ENCODE measurements around the gene RASAL2. TPM values are rescaled to one million over a fixed set of nuclear protein-coding genes. Genes with fewer than 3 reads are reported as not detected.

RASAL2 gene
- total RNA-seq, 1 experiment from 2014 or later = 22.2 TPM

- H4K8ac ChIP-seq (replicated peaks; ENCODE audit: insufficient read length, low read depth, low read length) = no peak overlapping the region
- no CpG with 5 or more reads among the region's 3 CpGs for WGBS (ENCODE audit: extremely low coverage, insufficient read length, low lambda C conversion rate)
- no peak overlapping the region for H2AK5ac ChIP-seq (ENCODE audit: insufficient read length, low read length)
- no peaks in the 10 kb centered on the region for H3K9me3 ChIP-seq (ENCODE audit: control insufficient read depth, low read depth, low read length)
- no peak overlapping the region for H3K4ac ChIP-seq (ENCODE audit: low read depth, low read length)
- no peak overlapping the region for H3K56ac ChIP-seq (ENCODE audit: insufficient read length, low read depth, low read length)
- no peak for TF ChIP-seq CTCF (conservative IDR thresholded peaks at IDR 0.05)
- H3K4me2 ChIP-seq (ENCODE audit: insufficient read depth, insufficient read length, low read length) = no peak overlapping the region
- H4K91ac ChIP-seq (ENCODE audit: insufficient read length, low read depth, low read length) = no peak overlapping the region
- H3T11ph ChIP-seq (ENCODE audit: low read length) = no peak overlapping the region
- H2BK15ac ChIP-seq (ENCODE audit: low read depth, low read length) = no peak overlapping the region
- no peaks in the 10 kb centered on the region for H4K20me1 ChIP-seq (ENCODE audit: control insufficient read depth, insufficient read depth, insufficient read length)
- peaks cover 6% of the 10 kb centered on the region; the same call in 1 of the 2 replicates for H3K4me1 ChIP-seq (ENCODE audit: insufficient read depth, low read length)
- H2BK5ac ChIP-seq (ENCODE audit: insufficient read length, low read length) = no peak overlapping the region
- no peak overlapping the region for H3K9ac ChIP-seq (ENCODE audit: extremely low read depth, insufficient read length, low read length)
- H3K4me1 Mint-ChIP-seq = peaks cover under 1 to 3% of the 10 kb centered on the region in 2 experiments
- no peak overlapping the region for H2BK120ac ChIP-seq (ENCODE audit: low read depth, low read length, poor library complexity, severe bottlenecking)
- H3K36me3 Mint-ChIP-seq (ENCODE audit: insufficient read depth in 1 of 3, low read depth in 3 of 3) = no peaks in the 10 kb centered on the region
- no peak overlapping the region for H2BK20ac ChIP-seq (ENCODE audit: low read depth, low read length, poor library complexity, severe bottlenecking)
- no peak overlapping the region for H3K23ac ChIP-seq (ENCODE audit: insufficient read length, low read depth, low read length)
- H3K9me3 Mint-ChIP-seq = no peaks in the 10 kb centered on the region
- no peak overlapping the region for H4K5ac ChIP-seq (ENCODE audit: insufficient read length, low read depth, low read length)
- no peaks in the 10 kb centered on the region for H3K79me1 ChIP-seq (ENCODE audit: insufficient read depth, low read depth, low read length, poor library complexity, severe bottlenecking)
- no peak overlapping the region for H2AFZ ChIP-seq (ENCODE audit: low read length)
- H3K14ac ChIP-seq (ENCODE audit: insufficient read depth, low read length) = no peak overlapping the region
- no peak overlapping the region for H3K4me3 Mint-ChIP-seq
- H3K27ac Mint-ChIP-seq = no peak overlapping the region
- no peaks in the 10 kb centered on the region for H3K27me3 Mint-ChIP-seq (ENCODE audit: low read depth)
- no peaks in the 10 kb centered on the region for H3K27me3 ChIP-seq (ENCODE audit: insufficient read depth, low read length)
- no peaks in the 10 kb centered on the region for H3K79me2 ChIP-seq (ENCODE audit: insufficient read depth, low read length)
- no peak overlapping the region for H2BK12ac ChIP-seq (ENCODE audit: insufficient read length, low read depth, low read length)
- H3K27ac ChIP-seq (ENCODE audit: insufficient read length, low read depth, low read length) = no peak overlapping the region
- H3K18ac ChIP-seq (ENCODE audit: insufficient read length, low read depth, low read length) = no peak overlapping the region
- H3K23me2 ChIP-seq (ENCODE audit: insufficient read length, low read depth, low read length, poor library complexity, severe bottlenecking) = no peaks in the 10 kb centered on the region
- no peak for DNase-seq
Measured at GRCh38 chr1:178368208-178368607, 274.3 kb downstream of the RASAL2 start.
